Measurements from ENCODE around the gene CFTR. TPM values are rescaled to one million over a fixed set of nuclear protein-coding genes. Genes with fewer than 3 reads are reported as not detected.

Gene CFTR
- total RNA-seq, 4 donors from 2014 or later = not detected

- TF ChIP-seq CTCF (IDR thresholded peaks at IDR 0.05) (no peak), POLR2A (IDR thresholded peaks at IDR 0.05) (no peak)
- no peaks in the 10 kb centered on the region for H3K27me3 ChIP-seq
- no peaks in the 10 kb centered on the region for H3K36me3 ChIP-seq
- H3K4me3 ChIP-seq (replicated peaks in 1 of 3) = no peak overlapping the region
- no peak for DNase-seq
- intact Hi-C loops (cut with DNase I) = no loop called here
- no peaks in the 10 kb centered on the region for H3K9me3 ChIP-seq
- no peaks in the 10 kb centered on the region for H3K4me1 ChIP-seq
- H3K27ac ChIP-seq = no peak overlapping the region
Observed at GRCh38 chr7:117530390-117530789, 50.6 kb downstream of the CFTR start.

- H3K36me3 ChIP-seq = no peaks in the 10 kb centered on the region
- H3K9me3 ChIP-seq = no peaks in the 10 kb centered on the region
- WGBS, 2 donors = 66 to 86% methylated on average over 3 of the region's 3 CpGs
- H3K4me3 ChIP-seq (replicated peaks in 1 of 3) = no peak overlapping the region
- H3K27ac ChIP-seq = no peak overlapping the region
- H3K27me3 ChIP-seq = no peaks in the 10 kb centered on the region
- TF ChIP-seq CTCF (IDR thresholded peaks at IDR 0.05) (no peak), POLR2A (IDR thresholded peaks at IDR 0.05) (no peak)
- no peak for DNase-seq
- intact Hi-C loops (cut with DNase I) = no loop called here
- no peaks in the 10 kb centered on the region for H3K4me1 ChIP-seq
Observed at GRCh38 chr7:117531595-117532244, 51.9 kb downstream of the CFTR start.

DNA sequence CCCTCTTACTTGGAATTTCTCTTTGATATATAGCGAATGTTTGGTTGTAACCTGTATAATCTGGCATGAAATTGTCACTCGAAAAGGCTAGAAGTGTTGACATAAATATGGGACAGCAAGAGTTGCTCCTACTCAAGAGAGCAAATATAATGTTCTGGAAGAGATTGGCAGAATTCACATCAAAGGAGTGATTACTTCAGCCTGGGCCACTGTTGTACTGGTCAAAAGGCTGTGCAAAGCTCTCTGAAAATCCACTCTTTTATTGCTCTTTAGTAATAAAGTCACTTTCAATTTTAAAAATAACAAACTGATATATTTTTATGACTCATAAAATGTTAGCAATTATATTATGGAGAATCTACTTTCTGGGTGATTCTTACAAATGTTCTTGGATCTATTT is 58.2 kb downstream of the CFTR start:
- no peak for DNase-seq
- intact Hi-C loops (cut with DNase I) = no loop called here
- Histone ChIP-seq H3K9me3 (no peaks in the 10 kb centered on the region), H3K27ac (no peak overlapping the region), H3K4me3 (replicated peaks in 1 of 3) (no peak overlapping the region), H3K36me3 (no peaks in the 10 kb centered on the region), H3K27me3 (no peaks in the 10 kb centered on the region), H3K4me1 (no peaks in the 10 kb centered on the region)
- 79 to 82% methylated on average over 2 of the region's 2 CpGs for WGBS, 2 donors
- TF ChIP-seq POLR2A (IDR thresholded peaks at IDR 0.05) (no peak), CTCF (IDR thresholded peaks at IDR 0.05) (no peak)

DNA sequence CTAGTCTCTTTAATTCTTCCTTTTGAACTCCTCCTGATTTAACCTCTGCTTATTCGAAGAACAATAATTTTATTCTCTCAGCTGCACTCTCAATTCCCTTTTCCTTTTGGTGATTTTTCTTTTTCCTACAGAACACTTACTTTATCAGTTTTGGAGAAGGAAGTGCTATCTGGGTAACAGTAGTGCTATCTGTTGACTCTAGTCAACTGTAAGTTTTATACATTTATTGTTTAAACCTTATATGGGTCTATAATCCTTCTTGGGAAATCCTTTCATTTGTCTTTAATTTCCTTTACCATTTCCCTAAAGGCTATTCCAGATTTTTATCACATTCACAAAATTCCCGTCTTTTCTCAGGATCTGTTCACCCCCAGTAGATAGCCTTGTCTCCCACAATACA is 64.2 kb downstream of the CFTR start:
- Histone ChIP-seq H3K4me1 (no peaks in the 10 kb centered on the region), H3K4me3 (replicated peaks in 1 of 3) (no peak overlapping the region), H3K27me3 (no peaks in the 10 kb centered on the region), H3K9me3 (no peaks in the 10 kb centered on the region), H3K27ac (no peak overlapping the region), H3K36me3 (no peaks in the 10 kb centered on the region)
- intact Hi-C loops (cut with DNase I) = no loop called here
- no peak for TF ChIP-seq POLR2A (IDR thresholded peaks at IDR 0.05)
- TF ChIP-seq CTCF (IDR thresholded peaks at IDR 0.05) = no peak
- WGBS, 2 donors = 81 to 86% methylated on average over 2 of the region's 2 CpGs
- DNase-seq = no peak

- Histone ChIP-seq H3K9me3 (no peaks in the 10 kb centered on the region), H3K4me1 (no peaks in the 10 kb centered on the region), H3K27ac (no peak overlapping the region), H3K27me3 (no peaks in the 10 kb centered on the region), H3K4me3 (replicated peaks in 1 of 3) (no peak overlapping the region), H3K36me3 (no peaks in the 10 kb centered on the region)
- intact Hi-C loops (cut with DNase I) = no loop called here
- TF ChIP-seq CTCF (IDR thresholded peaks at IDR 0.05) (no peak), POLR2A (IDR thresholded peaks at IDR 0.05) (no peak)
- no peak for DNase-seq
- 84% methylated on average over 2 of the region's 2 CpGs for WGBS, 2 donors
Observed at GRCh38 chr7:117548035-117548434, 68.2 kb downstream of the CFTR start.

Data from thyroid gland (tissue), 4 donors.